RWPE2 (cell line): ENCODE results near the gene IFI27L2.
"Not testable (repeated sequence)": the region's sequence is repeated elsewhere in the genome, so short reads cannot be mapped to it uniquely, and the experiment has no call there.

Experiments
- ATAC-seq: fragments of 200-7000 bp; cut with Tn5 transposase; 3 replicates; pipeline ENCODE4 v1.9.1; 2021; ENCODE audit warnings: low read depth
- DNase-seq: peaks from one replicate; pipeline ENCODE4 v3.0.0-alpha.2; 2020; ENCODE audit warnings: low spot score
- H3K27ac ChIP-seq: fragments of 450-650 bp; 2 replicates; pipeline ENCODE4 v1.5.1; 2017; ENCODE audit warnings: mild to moderate bottlenecking; ENCODE audit not compliant: poor library complexity, severe bottlenecking
- H3K27me3 ChIP-seq: fragments of 250-450 bp; sonication (Bioruptor Pico); 2 replicates; pipeline ENCODE4 v1.5.1; 2021; ENCODE audit warnings: mild to moderate bottlenecking, moderate library complexity; ENCODE audit not compliant: insufficient read depth, poor library complexity, severe bottlenecking
- H3K36me3 ChIP-seq: fragments of 250-450 bp; sonication (Bioruptor Pico); 2 replicates; pipeline ENCODE4 v1.5.1; 2020; ENCODE audit warnings: low read depth, mild to moderate bottlenecking, moderate library complexity
- H3K4me1 ChIP-seq: fragments of 250-450 bp; sonication (Bioruptor Pico); 2 replicates; pipeline ENCODE4 v1.5.1; 2021; ENCODE audit warnings: mild to moderate bottlenecking, moderate library complexity; ENCODE audit not compliant: insufficient read depth, poor library complexity, severe bottlenecking
- H3K4me3 ChIP-seq: fragments of 250-450 bp; sonication (Bioruptor Pico); 2 replicates; pipeline ENCODE4 v1.5.1; 2021; ENCODE audit warnings: mild to moderate bottlenecking, moderate library complexity; ENCODE audit not compliant: severe bottlenecking
- H3K9me3 ChIP-seq: fragments of 250-450 bp; sonication (Bioruptor Pico); 2 replicates; pipeline ENCODE4 v1.5.1; 2021; ENCODE audit warnings: mild to moderate bottlenecking, moderate library complexity; ENCODE audit not compliant: severe bottlenecking
- CTCF ChIP-seq: fragments of 450-650 bp; IDR thresholded peaks from one replicate; pipeline ENCODE4 v1.5.1; 2017; ENCODE audit warnings: mild to moderate bottlenecking, moderate library complexity; ENCODE audit not compliant: poor library complexity, severe bottlenecking

IFI27L2 gene

DNA sequence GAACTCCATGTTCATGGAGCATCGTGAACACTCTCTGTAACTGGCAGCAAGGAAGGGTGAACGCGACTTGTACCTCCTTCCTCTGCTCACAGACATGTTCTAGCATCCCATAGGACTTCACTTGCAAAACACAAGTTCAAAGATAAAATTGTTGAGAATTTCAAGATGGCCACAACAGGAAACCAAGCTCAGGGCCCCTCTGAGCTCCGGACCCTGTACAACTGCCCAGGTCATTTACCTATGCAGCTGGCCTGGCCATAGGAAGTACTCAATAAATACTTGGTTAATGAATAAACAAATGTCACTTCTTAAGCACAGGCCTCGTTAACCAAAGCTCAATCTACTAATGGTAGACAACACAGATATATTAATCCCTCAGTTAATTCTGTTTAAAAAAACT is 33.1 kb upstream of the IFI27L2 start:
- no peaks in the 10 kb centered on the region for H3K36me3 ChIP-seq
- H3K4me1 ChIP-seq, result no peaks in the 10 kb centered on the region
- no peaks in the 10 kb centered on the region for H3K27me3 ChIP-seq
- no peak overlapping the region for H3K4me3 ChIP-seq
- no peak overlapping the region for H3K27ac ChIP-seq
- no peak for TF ChIP-seq CTCF
- ATAC-seq (no peak), DNase-seq (no peak)
- no peaks in the 10 kb centered on the region for H3K9me3 ChIP-seq

- no peak overlapping the region for H3K4me3 ChIP-seq
- no peak for TF ChIP-seq CTCF
- no peaks in the 10 kb centered on the region for H3K4me1 ChIP-seq
- H3K27ac ChIP-seq, result no peak overlapping the region
- ATAC-seq, result no peak
- no peaks in the 10 kb centered on the region for H3K9me3 ChIP-seq
- DNase-seq, result no peak
- no peaks in the 10 kb centered on the region for H3K27me3 ChIP-seq
- H3K36me3 ChIP-seq, result no peaks in the 10 kb centered on the region
These were observed 32.6 kb upstream of the IFI27L2 start for GRCh38 chr14:94161981-94162380.

DNA sequence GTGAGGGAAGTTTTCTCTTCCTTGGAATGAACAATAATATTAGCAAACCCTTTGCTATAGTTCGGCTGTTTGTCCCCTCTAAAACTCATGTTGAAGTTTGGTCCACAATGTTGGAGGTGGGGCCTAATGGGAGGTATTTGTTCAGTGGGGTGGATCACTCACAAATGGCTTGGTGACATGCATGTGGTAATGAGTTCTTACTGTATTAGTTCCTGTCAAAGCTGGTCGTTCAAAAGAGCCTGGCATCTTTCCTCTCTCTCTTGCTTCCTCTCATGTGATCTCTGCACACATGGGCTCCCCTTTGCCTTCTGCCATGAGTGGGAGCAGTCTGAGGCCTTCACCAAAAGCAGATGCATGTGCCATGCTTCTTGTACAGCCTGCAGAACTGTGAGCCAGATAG is 31.7 kb upstream of the IFI27L2 start:
- no peaks in the 10 kb centered on the region for H3K27me3 ChIP-seq
- ATAC-seq (no peak), DNase-seq (no peak)
- no peaks in the 10 kb centered on the region for H3K4me1 ChIP-seq
- no peak overlapping the region for H3K27ac ChIP-seq
- no peak overlapping the region for H3K4me3 ChIP-seq
- no peaks in the 10 kb centered on the region for H3K9me3 ChIP-seq
- no peak for TF ChIP-seq CTCF
- H3K36me3 ChIP-seq, result no peaks in the 10 kb centered on the region

GRCh38 chr14:94158239-94158883 is 29.0 kb upstream of the IFI27L2 start:
- DNase-seq (no peak), ATAC-seq (peak; percentile 46; the same call in 2 of the 3 replicates)
- Histone ChIP-seq H3K27me3 (no peaks in the 10 kb centered on the region), H3K27ac (no peak overlapping the region), H3K4me1 (no peaks in the 10 kb centered on the region), H3K36me3 (no peaks in the 10 kb centered on the region), H3K9me3 (no peaks in the 10 kb centered on the region), H3K4me3 (no peak overlapping the region)
- TF ChIP-seq CTCF, result no peak

- no peak for DNase-seq
- ATAC-seq, result no peak
These were observed 27.8 kb upstream of the IFI27L2 start for GRCh38 chr14:94157197-94157596.

DNA sequence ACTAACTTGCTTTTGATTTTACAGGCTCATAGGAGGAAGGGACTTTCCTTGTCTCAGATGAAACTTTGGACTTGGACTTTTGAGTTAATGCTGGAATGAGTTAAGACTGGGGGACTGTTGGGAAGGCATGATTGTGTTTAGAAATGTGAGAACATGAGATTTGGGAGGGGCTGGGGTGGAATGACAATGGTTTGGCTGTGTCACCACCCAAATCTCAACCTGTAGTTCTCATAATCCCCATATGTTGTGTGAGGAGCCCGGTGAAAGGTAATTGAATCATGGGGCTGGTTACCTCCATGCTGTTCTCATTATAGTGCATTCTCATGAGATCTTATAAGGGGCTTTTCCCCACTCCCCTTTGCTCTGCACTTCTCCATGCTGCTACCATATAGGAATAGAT is 26.7 kb upstream of the IFI27L2 start:
- not testable (repeated sequence) for H3K4me1 ChIP-seq, H3K36me3 ChIP-seq, ATAC-seq, H3K27ac ChIP-seq, DNase-seq, H3K4me3 ChIP-seq, H3K9me3 ChIP-seq, H3K27me3 ChIP-seq

More at GRCh38 chr14:94157197-94157596, 27.8 kb upstream of the IFI27L2 start:
- no peak for TF ChIP-seq CTCF
- no peaks in the 10 kb centered on the region for H3K36me3 ChIP-seq
- no peaks in the 10 kb centered on the region for H3K27me3 ChIP-seq
- H3K27ac ChIP-seq, result no peak overlapping the region
- no peak overlapping the region for H3K4me3 ChIP-seq
- no peaks in the 10 kb centered on the region for H3K4me1 ChIP-seq
- H3K9me3 ChIP-seq, result no peaks in the 10 kb centered on the region
